Measurements from ENCODE around the gene FOXP2. TPM values are rescaled to one million over a fixed set of nuclear protein-coding genes. Genes with fewer than 3 reads are reported as not detected.
A peak's percentile ranks its signal among the peaks of the same experiment; 100 is the strongest.

Gene FOXP2
- total RNA-seq, 1 experiment from 2014 or later: not detected

DNA sequence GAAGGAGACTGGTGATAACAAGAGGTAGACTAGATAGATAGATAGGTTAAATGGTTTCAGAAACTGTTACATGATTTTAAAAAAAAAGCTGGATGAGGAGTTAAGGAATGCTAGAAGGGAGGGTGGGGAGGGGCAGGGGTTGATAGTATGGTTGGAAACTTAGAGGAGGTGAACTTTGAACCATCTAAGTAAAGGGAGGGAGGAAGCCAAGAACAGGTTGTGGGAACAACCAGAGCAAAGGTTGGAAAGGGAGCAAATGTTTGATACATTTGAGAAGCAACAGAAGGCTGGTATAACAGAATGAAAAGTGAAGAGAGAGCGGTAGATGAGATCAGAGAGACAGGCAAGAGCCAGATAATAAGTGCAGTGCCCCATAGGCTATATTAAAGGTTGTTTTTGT lies 224.8 kb downstream of the FOXP2 start:
- Histone ChIP-seq H3K36me3 (ENCODE audit: control insufficient read depth, insufficient read depth, low read length) (no peaks in the 10 kb centered on the region), H3K4me3 (ENCODE audit: low read depth, low read length) (no peak overlapping the region), H3K4me1 (peaks cover 4% of the 10 kb centered on the region; the same call in 1 of the 2 replicates), H3K27me3 (replicated peaks; ENCODE audit: control insufficient read depth, insufficient read depth, low read length) (no peaks in the 10 kb centered on the region), H3K9me3 (no peaks in the 10 kb centered on the region)
- TF ChIP-seq CTCF (IDR thresholded peaks at IDR 0.05; ENCODE audit: insufficient read depth in 1 of 2, low read depth in 1 of 2, low read length in 1 of 2, severe bottlenecking in 1 of 2, unreplicated experiment in 1 of 2): no peak
- no peak overlapping the region for H3K27ac Mint-ChIP-seq (ENCODE audit: unreplicated experiment)
- intact Hi-C loops (cut with micrococcal nuclease; ENCODE audit: unreplicated experiment): no loop called here
- no peaks in the 10 kb centered on the region for H3K27me3 Mint-ChIP-seq (ENCODE audit: insufficient read depth, unreplicated experiment)
- ChIA-PET CTCF (no interaction called here), POLR2A (no interaction called here)
- H3K9me3 Mint-ChIP-seq (ENCODE audit: unreplicated experiment): no peaks in the 10 kb centered on the region
- no peaks in the 10 kb centered on the region for H3K36me3 Mint-ChIP-seq (ENCODE audit: insufficient read depth, unreplicated experiment)
- no TSS peak for BruUV-seq (replicated peaks)
- no peak for DNase-seq
- peak overlapping the region; percentile 6 for H3K4me3 Mint-ChIP-seq (ENCODE audit: unreplicated experiment)
- H3K4me1 Mint-ChIP-seq (ENCODE audit: low read depth, unreplicated experiment): peaks cover 9% of the 10 kb centered on the region

GRCh38 chr7:114644455-114644854 lies 229.8 kb downstream of the FOXP2 start:
- Histone ChIP-seq H3K9me3 (no peaks in the 10 kb centered on the region), H3K27me3 (replicated peaks; ENCODE audit: control insufficient read depth, insufficient read depth, low read length) (no peaks in the 10 kb centered on the region), H3K36me3 (ENCODE audit: control insufficient read depth, insufficient read depth, low read length) (no peaks in the 10 kb centered on the region), H3K4me3 (ENCODE audit: low read depth, low read length) (no peak overlapping the region), H3K4me1 (peaks cover 4% of the 10 kb centered on the region; the same call in 1 of the 2 replicates)
- no peak for TF ChIP-seq CTCF (IDR thresholded peaks at IDR 0.05; ENCODE audit: insufficient read depth in 1 of 2, low read depth in 1 of 2, low read length in 1 of 2, severe bottlenecking in 1 of 2, unreplicated experiment in 1 of 2)
- intact Hi-C loops (cut with micrococcal nuclease; ENCODE audit: unreplicated experiment): no loop called here
- Mint-ChIP-seq H3K36me3 (ENCODE audit: insufficient read depth, unreplicated experiment) (no peaks in the 10 kb centered on the region), H3K4me3 (ENCODE audit: unreplicated experiment) (no peak overlapping the region), H3K4me1 (ENCODE audit: low read depth, unreplicated experiment) (peaks cover 4% of the 10 kb centered on the region), H3K27me3 (ENCODE audit: insufficient read depth, unreplicated experiment) (peaks cover under 1% of the 10 kb centered on the region), H3K9me3 (ENCODE audit: unreplicated experiment) (no peaks in the 10 kb centered on the region), H3K27ac (ENCODE audit: unreplicated experiment) (no peak overlapping the region)
- BruUV-seq (replicated peaks): no TSS peak
- CTCF ChIA-PET: no interaction called here
- POLR2A ChIA-PET: no interaction called here
- no peak for DNase-seq

DNA sequence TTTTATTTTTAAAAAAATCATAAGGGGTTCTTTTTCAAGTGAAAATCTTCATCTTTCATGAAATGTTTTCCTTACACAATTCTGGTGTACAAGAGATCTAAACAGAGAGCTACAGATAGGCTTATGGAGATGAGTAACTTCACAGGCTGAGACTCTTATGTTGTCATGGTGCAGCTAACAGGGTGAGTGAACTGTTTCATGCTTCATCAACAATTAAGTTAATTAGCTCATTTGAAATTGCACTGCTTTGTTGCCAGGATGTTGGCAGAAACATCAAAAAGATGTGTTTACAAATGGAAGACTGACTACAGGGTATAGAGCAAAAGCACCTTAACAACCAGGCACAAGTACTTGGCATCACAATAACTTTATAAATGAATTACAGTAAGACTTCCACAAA lies 230.8 kb downstream of the FOXP2 start:
- POLR2A ChIA-PET: no interaction called here
- intact Hi-C loops (cut with micrococcal nuclease; ENCODE audit: unreplicated experiment): no loop called here
- no peaks in the 10 kb centered on the region for H3K27me3 ChIP-seq (replicated peaks; ENCODE audit: control insufficient read depth, insufficient read depth, low read length)

More for the DNA sequence above, 230.8 kb downstream of the FOXP2 start:
- Histone ChIP-seq H3K36me3 (ENCODE audit: control insufficient read depth, insufficient read depth, low read length) (no peaks in the 10 kb centered on the region), H3K4me1 (no peaks in the 10 kb centered on the region), H3K4me3 (ENCODE audit: low read depth, low read length) (no peak overlapping the region), H3K9me3 (no peaks in the 10 kb centered on the region)
- CTCF ChIA-PET: no interaction called here
- Mint-ChIP-seq H3K27ac (ENCODE audit: unreplicated experiment) (no peak overlapping the region), H3K4me3 (ENCODE audit: unreplicated experiment) (no peak overlapping the region), H3K4me1 (ENCODE audit: low read depth, unreplicated experiment) (no peaks in the 10 kb centered on the region), H3K9me3 (ENCODE audit: unreplicated experiment) (no peaks in the 10 kb centered on the region), H3K36me3 (ENCODE audit: insufficient read depth, unreplicated experiment) (no peaks in the 10 kb centered on the region), H3K27me3 (ENCODE audit: insufficient read depth, unreplicated experiment) (peaks cover 3% of the 10 kb centered on the region)
- no peak for DNase-seq
- no TSS peak for BruUV-seq (replicated peaks)
- no peak for TF ChIP-seq CTCF (IDR thresholded peaks at IDR 0.05; ENCODE audit: insufficient read depth in 1 of 2, low read depth in 1 of 2, low read length in 1 of 2, severe bottlenecking in 1 of 2, unreplicated experiment in 1 of 2)

All from Caco-2 (cell line).